ENCODE measurements around the gene NSMF. TPM values are rescaled to one million over a fixed set of nuclear protein-coding genes. Genes with fewer than 3 reads are reported as not detected.

NSMF gene
- polyA plus RNA-seq, 1 of the 3 experiments (the other 2 are of a cell fraction): 58.8 TPM

- no peaks in the 10 kb centered on the region for H3K4me1 ChIP-seq (ENCODE audit: control insufficient read depth in 1 of 2, insufficient read depth in 2 of 2, low read depth in 1 of 2, low read length in 1 of 2)
- peaks cover 5% of the 10 kb centered on the region for H3F3A ChIP-seq (replicated peaks; ENCODE audit: insufficient read depth)
- H3K9me2 ChIP-seq: no peaks in the 10 kb centered on the region
- 91% methylated on average over 12 of the region's 15 CpGs for WGBS (ENCODE audit: low lambda C conversion rate)
- DNase-seq: no peak
- H3K4me3 ChIP-seq (ENCODE audit: low read depth in 2 of 2, low read length in 1 of 2): no peak overlapping the region
- no peaks in the 10 kb centered on the region for H3K36me3 ChIP-seq (replicated peaks in 1 of 2; ENCODE audit: control insufficient read depth in 1 of 2, insufficient read depth in 2 of 2, low read length in 1 of 2)
- no peaks in the 10 kb centered on the region for H3K79me2 ChIP-seq (ENCODE audit: insufficient read depth)
- H3K27ac ChIP-seq (ENCODE audit: low read depth in 2 of 2, low read length in 1 of 2): no peak overlapping the region
- TF ChIP-seq CTCF (IDR thresholded peaks at IDR 0.05) (no peak), IRF3 (IDR thresholded peaks at IDR 0.05; ENCODE audit: low read depth, low read length) (no peak), USF2 (IDR thresholded peaks at IDR 0.05; ENCODE audit: borderline replicate concordance, low read depth, low read length) (no peak), FOXM1 (IDR thresholded peaks at IDR 0.05; ENCODE audit: low read depth) (no peak), RCOR1 (IDR thresholded peaks at IDR 0.05; ENCODE audit: low read length) (no peak), FOXJ3 (CRISPR knock-in tag; IDR thresholded peaks at IDR 0.05) (no peak)
- POLR2A ChIA-PET: no interaction called here
- H2AFZ ChIP-seq (ENCODE audit: low read depth): no peak overlapping the region
- no peaks in the 10 kb centered on the region for H3K27me3 ChIP-seq (ENCODE audit: insufficient read depth)
- H4K20me1 ChIP-seq (ENCODE audit: insufficient read depth): no peaks in the 10 kb centered on the region
- H3K9ac ChIP-seq: no peak overlapping the region
- H3K9me3 ChIP-seq: no peaks in the 10 kb centered on the region
- no peak overlapping the region for H3K4me2 ChIP-seq
- CTCF ChIA-PET: interaction anchor here (0.7 to 1.5 kb wide), 3 partner anchors 29 to 211 kb away, joined by 3 to 4 read pairs (median 3); no protein-coding TSS in a partner anchor
Measured at GRCh38 chr9:137506274-137506673, 47.1 kb upstream of the NSMF start.

DNA sequence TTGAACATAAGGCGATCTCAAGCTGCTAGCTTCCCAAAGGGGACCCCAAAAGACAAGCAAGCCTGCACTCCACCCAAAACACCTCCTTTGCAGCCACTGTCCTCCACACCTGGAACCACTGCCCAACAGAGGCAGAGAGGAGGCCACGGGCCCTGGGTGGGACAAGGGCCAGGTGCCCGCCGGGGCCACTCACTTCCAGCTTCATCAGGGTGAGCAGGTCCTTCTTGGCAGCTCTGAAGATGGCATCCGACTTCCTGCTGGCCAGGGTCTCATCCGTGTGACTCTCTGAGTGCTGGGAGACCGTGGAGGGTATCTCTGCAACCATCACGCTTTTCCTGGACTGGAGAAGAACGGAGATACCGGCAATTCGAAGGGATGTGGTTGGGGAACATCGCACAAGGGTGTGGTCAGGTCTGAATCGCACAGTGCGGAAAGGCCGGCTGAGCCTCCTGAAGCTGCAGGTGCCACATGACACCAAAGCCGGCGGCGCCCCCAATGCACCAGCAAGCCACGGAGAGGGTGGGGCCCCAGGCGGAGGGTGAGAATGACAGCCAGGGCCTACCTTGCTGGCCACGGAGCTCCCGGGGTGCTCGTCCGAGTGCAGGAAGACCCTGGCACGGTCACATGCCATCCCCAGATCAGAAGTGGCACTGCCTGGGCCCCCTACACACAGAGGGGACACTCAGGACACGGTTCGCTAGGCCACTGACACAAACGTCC, 46.4 kb upstream of the NSMF start:
- WGBS (ENCODE audit: low lambda C conversion rate): 90% methylated on average over 19 of the region's 28 CpGs
- POLR2A ChIA-PET: no interaction called here
- no peak overlapping the region for H3K4me2 ChIP-seq

More for the DNA sequence above, 46.4 kb upstream of the NSMF start:
- Histone ChIP-seq H3K9me2 (no peaks in the 10 kb centered on the region), H3K79me2 (ENCODE audit: insufficient read depth) (no peaks in the 10 kb centered on the region), H3K9ac (no peak overlapping the region), H3K4me3 (ENCODE audit: low read depth in 2 of 2, low read length in 1 of 2) (no peak overlapping the region), H4K20me1 (ENCODE audit: insufficient read depth) (no peaks in the 10 kb centered on the region), H3K4me1 (ENCODE audit: control insufficient read depth in 1 of 2, insufficient read depth in 2 of 2, low read depth in 1 of 2, low read length in 1 of 2) (no peaks in the 10 kb centered on the region), H3K9me3 (no peaks in the 10 kb centered on the region), H3F3A (replicated peaks; ENCODE audit: insufficient read depth) (peaks cover 5% of the 10 kb centered on the region), H3K27ac (ENCODE audit: low read depth in 2 of 2, low read length in 1 of 2) (no peak overlapping the region), H2AFZ (ENCODE audit: low read depth) (no peak overlapping the region), H3K36me3 (replicated peaks in 1 of 2; ENCODE audit: control insufficient read depth in 1 of 2, insufficient read depth in 2 of 2, low read length in 1 of 2) (no peaks in the 10 kb centered on the region), H3K27me3 (ENCODE audit: insufficient read depth) (no peaks in the 10 kb centered on the region)
- no peak for TF ChIP-seq EP300 (IDR thresholded peaks at IDR 0.05; ENCODE audit: borderline replicate concordance in 1 of 2, low read depth in 1 of 2, low read length in 1 of 2)
- TF ChIP-seq FOSL2 (IDR thresholded peaks at IDR 0.05; ENCODE audit: borderline replicate concordance, low read depth): no peak
- DNase-seq: no peak
- CTCF ChIA-PET: interaction anchor here (0.9 to 1.5 kb wide), 3 partner anchors 60 to 219 kb away, joined by 3 to 4 read pairs (median 3); no protein-coding TSS in a partner anchor
